GM18909 (cell line): ENCODE data around the gene HECA.
A peak's percentile ranks its signal among the peaks of the same experiment; 100 is the strongest.
"Not testable (repeated sequence)": the region's sequence is repeated elsewhere in the genome, so short reads cannot be mapped to it uniquely, and the experiment has no call there.

Experiments
- ATAC-seq: cut with Tn5 transposase; IDR thresholded peaks from one replicate; pipeline ENCODE4 v1.9.1; 2021; ENCODE audit warnings: mild to moderate bottlenecking; ENCODE audit not compliant: unreplicated experiment, poor library complexity

The HECA gene, protein sequence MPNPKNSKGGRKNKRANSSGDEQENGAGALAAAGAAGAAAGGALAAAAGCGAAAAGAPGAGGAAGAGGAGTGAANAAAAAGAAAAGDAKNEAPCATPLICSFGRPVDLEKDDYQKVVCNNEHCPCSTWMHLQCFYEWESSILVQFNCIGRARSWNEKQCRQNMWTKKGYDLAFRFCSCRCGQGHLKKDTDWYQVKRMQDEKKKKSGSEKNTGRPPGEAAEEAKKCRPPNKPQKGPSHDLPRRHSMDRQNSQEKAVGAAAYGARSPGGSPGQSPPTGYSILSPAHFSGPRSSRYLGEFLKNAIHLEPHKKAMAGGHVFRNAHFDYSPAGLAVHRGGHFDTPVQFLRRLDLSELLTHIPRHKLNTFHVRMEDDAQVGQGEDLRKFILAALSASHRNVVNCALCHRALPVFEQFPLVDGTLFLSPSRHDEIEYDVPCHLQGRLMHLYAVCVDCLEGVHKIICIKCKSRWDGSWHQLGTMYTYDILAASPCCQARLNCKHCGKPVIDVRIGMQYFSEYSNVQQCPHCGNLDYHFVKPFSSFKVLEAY

DNA sequence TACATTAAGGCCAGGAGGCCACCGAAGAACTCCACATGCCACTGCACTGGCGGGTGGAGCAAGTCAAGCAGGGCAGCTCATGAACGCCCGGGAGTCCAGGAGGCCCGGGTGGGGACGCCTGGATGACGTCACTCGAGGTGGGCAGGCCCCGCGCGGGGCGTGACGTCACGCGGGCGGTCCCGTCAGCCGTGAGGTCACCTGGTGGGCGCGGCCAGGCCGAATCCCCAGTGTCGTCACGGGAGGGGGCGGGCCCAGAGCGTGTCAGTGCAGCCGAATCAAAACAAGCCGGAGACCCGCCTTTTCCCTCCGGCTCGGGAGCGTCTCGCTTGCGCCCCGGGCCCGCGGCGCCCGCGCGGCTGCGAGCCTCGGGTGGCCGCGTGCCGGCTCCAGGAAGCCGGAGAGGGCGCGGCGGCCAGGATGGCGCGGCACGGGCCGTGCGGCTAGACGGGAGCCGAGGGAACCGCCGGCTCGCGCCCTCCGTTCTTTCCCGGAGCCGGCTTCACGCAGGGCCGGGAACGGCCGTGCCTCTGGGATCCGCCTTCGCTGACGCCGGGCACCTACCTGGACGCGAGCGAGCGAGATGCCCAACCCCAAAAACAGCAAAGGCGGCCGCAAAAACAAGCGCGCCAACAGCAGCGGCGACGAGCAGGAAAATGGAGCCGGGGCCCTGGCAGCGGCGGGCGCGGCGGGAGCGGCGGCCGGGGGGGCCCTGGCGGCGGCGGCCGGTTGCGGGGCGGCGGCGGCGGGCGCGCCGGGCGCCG is at the start of gene HECA:
Gene HECA (plus strand): TSS at position 264 of the 761 bp plus-strand sequence. CDS start 317 bp downstream, at position 581.
- peak; percentile 88 for ATAC-seq

DNA sequence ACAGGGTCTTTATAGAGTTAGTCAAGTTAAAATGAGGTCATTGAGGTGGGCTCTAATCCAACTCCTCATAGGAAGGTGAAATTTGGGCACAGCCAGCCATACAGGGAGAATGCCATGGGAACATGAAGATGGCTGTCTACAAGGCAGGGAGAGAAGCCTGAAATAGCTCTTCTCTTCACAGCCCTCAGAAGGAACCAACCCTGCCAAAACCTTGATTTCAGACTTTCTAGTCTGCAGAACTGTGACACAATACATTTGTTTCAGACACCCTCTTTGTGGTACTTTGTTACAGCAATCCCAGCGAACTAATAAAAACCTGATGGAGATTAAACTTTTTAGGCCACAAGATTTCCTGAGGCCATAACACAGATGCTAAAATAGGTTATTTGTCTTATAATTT is 43.1 kb upstream of the HECA start:
- ATAC-seq = no peak

DNA sequence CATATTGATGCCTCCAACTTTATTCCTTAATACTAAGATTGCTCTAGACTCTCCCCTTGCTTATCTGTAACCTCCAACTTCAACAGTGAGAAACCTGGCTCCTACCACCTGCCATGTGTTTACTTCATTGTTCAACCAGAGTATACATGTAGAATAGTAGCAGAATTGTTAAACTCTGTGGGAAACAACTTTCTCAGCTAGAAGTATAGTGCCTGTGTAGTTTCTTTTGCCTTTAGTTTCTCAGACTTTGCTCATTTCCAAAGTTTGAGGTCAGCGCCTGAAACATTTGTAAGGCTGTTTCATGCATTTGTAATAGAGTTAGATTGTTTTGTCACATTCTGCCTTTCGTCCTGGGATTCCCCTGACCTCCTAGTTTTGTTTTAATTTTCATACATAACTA is 34.9 kb upstream of the HECA start:
- ATAC-seq = peak; percentile 91

DNA sequence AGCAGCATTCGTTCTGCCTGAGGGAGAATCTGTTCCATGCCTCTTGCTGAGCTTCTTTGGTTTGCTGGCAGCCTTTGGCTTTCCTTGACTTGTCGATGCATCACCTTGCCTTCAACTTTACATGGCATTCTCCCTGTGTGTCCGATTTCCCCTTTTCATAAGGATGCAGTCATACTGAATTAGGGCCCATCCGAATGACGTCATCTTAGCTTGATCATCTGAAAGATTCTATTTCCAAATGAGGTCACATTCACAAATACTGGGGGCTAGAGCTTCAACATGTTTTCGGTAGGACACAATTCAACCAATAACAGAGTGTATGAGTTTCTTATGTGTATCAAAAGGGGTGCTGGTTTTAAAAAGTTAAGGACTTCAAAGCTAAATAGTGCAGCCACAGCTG is 27.8 kb upstream of the HECA start:
- ATAC-seq = no peak

DNA sequence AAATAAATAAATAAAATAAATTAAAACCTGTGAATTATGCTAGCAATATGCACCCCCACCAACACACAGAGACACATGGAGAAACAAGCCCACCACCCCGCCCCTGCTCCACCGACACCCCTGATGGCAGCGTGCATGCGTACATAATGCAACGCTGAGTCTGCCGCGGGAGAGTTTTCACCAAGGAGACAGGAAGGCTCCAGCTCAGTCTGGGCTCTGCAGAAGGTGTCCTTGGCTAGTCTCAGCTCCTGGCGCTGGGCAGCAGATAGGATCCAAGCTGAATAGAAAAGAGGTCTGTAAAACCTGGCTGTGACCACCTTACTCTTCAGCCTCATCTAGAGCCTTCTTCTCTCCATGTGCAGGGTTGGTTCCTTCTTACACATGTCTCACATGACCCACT is 26.5 kb upstream of the HECA start:
- ATAC-seq = no peak

DNA sequence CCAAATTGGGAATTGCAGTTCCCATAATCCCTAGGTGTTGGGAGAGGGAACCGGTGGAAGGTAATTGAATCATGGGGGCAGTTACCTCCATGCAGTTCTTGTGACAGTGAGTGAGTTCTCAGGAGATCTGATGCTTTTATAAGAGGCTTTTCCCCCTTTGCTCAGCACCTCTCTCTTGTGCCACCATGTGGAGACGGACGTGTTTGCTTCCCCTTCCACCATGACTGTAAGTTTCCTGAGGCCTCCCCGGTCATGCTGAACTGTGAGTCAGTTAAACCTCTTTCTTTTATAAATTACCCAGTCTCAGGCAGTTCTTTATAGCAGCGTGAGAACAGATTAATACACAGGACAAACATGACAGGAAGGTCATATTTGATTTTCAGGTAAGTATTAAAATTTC is 25.3 kb upstream of the HECA start:
- no peak for ATAC-seq

DNA sequence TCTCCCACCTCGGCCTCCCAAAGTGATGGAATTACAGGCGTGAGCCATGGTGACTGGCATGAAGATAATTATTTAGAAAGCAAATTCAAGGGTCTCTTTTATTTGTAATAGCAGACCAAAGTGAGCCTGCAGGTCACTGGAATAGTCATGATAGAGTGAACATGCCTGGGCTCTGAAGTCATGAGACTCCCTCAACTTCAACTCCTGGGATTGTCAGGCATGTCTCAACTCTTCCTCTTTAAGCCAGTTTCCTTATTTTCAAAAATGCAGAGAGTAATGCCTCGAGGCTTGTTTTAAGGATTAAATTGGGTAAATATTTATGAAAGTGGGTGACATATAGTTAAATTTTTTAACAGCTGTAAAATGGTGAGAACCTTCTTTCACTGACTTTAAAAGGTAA is 22.7 kb upstream of the HECA start:
- ATAC-seq = no peak

DNA sequence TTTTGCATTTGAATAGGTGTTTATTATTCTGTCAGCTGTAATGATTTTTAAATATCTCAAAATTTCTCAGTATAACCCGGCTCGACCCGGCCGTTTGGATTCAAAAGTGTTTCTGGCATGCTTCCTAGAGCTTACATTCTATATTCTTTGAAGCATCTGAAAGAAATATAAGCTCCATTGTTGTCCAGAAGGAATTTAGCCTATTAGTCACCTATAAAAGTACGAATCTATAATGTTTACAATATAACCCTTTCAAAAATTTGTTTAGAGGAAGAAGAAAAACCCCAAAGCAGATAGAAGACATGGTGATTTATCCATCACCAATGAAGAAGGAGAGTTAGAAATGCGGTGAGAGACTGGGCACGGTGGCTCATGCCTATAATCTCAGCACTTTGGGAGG is 22.3 kb upstream of the HECA start:
- ATAC-seq = no peak

DNA sequence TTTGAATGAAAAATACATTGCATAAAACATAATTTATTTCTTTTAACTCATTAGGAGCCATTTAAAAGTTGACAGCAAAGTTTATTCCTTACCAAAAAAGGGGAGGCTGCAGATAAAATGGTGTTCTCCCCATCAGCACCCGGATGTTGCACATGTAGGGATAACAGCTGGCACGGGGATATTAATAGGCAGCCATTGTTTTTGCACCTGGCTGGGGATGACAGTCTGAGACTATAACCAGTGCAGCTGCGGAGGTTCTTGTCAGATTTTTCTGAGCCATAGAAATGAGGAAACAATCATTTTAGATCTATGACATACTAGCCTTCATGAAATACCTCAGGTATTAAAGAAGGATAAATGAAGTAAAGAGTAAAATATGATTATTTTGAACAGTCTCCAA is 20.1 kb upstream of the HECA start:
- no peak for ATAC-seq

DNA sequence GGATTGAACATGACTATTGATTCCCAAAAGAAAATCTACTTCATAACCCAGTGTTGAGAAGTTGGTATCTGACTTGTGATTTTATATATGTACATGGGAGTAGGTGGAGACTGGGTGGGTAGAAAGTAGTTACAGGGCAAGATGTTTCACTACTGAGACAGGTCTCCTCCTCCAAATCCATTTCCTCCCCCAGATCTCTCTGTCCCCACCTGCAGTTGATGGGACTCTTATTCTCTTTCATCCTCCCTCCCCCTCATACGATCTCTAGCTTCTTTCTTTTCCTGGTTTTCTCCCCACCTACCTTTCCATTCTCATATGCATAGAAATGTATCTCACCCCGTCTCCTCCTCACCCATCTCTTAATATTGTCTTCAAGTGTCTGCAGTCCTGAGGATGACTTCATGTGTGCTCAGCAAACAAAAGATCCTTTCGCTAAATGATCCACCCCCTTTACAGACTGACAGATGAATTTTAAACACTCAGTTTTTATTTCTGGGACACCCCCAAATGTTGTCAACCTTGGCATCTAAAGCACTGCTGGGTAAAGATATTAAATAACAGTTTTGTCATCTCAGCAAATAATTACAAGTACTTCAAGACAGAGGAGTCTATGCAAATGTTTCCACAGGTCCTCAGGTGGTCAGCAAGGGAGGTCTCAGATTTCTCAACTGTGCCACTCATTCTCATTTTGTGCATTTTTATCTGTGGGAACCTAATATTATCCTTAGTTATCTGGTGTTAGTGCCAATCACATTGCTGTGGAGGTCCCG is 18.7 kb upstream of the HECA start:
- ATAC-seq = no peak

DNA sequence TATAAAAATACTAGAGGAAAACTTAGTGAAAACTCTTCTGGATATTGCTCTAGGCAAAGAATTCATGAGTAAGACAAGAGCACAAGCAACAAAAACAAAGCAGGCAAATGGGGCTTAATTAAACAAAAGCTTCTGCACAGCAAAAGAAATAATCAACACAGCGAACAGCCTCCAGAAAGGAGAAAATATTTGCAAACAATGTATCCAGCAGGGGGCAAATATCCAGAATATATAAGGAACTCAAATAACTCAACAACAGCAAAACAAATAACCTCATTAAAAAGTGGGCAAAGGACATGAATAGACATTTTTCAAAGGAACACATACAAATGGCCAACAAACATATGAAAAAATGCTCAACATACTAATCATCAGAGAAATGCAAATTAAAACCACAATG is 17.1 kb upstream of the HECA start:
- no peak for ATAC-seq

DNA sequence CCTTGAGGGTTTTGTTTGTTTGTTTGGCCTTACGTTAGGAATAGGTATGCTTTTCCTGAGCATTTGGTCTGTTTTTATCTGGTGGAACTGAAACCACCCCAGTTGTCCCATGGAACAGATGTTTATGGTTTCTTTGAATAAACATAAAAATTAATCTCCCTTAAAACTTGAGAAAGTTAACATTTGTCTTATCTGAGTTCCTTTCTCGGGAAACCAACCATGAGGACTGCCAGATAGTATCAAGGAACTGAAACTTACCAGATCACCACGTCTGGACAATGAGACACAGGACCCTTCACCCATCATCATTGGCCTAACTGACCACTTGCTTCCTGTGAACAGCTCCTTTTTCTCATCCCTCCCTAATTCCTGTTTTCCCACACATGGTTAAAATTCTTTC is 15.3 kb upstream of the HECA start:
- no peak for ATAC-seq

DNA sequence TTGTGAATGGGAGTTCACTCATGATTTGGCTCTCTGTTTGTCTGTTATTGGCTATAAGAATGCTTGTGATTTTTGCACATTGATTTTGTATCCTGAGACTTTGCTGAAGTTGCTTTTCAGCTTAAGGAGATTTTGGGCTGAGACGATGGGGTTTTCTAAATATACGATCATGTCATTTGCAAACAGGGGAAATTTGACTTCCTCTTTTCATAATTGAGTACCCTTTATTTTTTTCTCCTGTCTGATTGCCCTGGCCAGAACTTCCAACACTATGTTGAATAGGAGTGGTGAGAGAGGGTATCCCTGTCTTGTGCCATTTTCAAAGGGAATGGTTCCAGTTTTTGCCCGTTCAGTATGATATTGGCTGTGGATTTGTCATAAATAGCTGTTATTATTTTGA is 12.1 kb upstream of the HECA start:
- ATAC-seq = not testable (repeated sequence)

DNA sequence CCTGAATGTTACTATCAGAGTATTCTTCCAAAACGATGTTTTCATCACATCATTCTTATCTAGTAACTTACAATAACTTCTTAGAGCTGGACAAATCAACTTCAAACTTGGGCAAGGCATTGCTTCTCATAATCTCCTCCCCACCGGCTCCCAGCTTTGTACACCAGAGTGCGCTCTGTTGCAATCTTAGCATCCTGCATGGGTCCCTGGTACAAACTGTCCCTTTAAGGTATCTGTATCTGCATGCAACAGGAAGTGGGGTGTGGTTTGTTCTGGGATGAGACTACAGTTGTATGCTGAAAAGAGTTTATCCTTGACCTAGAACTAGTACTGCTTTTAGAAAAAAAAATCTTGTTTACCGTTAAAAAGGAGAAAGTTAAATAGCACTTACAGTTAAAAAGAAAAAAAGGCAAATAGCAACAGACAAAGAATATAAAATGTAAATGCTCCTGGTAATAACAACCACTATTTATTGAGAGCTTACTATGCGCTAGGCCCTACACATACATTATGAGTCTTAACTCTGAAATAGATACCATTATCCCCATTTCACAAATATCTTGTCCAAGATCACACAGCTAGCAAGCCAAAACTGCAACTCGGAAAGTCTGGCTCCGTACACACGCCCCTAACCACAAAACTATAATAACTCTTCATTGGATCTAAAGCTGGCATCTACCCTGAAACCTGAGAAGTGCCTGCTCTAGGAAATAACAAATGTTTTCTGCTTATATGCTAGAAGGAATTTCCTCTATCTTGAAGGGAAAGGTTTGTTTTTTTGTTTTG is 9.8 kb upstream of the HECA start:
- peak; percentile 100 for ATAC-seq

DNA sequence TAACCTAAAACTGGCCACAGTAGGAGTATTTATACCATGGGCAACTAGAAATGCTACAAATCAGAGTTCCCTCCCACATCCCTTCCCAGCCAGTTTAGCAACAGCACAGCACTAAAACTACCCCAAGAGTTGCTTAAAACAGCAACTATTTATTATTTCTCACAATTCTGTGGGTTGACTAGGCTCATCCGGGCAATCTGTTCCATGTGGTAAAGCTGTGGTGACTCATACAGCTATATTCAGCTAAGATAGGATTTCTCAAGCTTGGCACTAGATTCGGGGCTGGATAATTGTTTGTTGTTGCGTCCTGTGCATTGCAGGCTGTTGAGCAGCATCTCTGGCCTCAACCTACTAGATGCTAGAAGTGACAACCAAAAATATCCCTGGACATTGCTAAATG is 8.6 kb upstream of the HECA start:
- ATAC-seq = no peak

DNA sequence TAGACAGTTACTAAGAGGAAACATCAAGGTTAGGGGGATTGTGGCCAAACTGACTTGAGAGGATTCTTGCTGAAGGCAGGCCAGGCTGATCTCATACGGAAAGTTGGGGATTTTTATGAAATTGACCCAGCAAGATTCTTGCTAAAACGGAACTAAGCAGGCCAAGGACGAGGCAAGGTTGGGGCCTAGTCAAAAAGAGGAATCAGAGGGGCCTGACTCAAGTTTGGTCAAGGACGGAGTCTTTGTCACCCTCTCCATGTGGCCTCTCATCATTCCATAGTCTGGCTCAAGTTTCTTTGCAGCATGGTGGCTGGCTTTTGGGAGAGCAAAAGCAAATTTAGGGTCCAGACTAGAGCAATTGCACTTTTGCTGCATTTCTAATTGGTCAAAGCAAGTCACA is 7.9 kb upstream of the HECA start:
- no peak for ATAC-seq

DNA sequence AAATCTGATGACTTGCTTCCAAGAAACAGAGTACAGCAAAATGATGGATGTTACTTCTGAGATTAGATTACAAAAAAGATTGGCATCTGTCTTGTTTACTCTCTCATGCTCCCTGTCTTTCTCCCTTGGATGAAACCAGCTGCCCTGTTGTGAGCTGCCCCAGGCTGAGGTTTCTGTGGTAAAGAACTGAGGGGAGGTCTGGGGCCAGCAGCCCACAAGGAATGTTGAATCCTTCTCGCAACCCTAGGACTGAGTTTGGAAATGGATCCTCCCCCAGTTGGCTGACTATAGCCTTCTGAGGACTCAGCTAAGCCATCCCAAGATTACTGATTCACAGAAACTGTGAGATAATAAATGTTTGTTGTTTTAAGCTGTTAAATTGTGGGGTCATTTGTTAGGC is 5.6 kb upstream of the HECA start:
- ATAC-seq = no peak

DNA sequence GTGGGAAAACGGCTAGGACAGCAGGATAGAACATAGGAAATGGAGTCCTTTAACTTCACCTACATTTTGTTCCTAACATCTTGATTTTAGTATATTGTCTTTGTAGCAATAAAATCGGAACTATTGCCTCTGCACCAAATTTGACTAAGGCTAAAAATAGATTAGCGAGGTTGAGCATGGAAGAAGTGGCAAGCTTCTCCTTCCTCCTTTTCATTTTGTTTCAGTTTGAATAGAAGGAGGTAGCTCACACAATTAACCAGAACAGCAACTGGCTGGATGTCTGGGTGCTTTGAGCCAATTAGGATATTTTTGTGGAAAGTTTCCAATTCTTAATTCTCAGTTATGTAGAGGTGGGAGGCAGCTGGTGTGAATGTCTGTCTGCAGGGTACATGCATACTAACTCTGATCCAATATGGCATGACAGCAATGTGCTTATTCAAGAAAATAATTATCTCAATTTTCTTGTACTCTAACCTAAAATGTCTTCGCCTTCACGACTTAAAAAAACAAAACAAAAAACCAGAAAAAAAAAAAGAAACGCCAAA is 3.1 kb upstream of the HECA start:
- ATAC-seq = no peak

DNA sequence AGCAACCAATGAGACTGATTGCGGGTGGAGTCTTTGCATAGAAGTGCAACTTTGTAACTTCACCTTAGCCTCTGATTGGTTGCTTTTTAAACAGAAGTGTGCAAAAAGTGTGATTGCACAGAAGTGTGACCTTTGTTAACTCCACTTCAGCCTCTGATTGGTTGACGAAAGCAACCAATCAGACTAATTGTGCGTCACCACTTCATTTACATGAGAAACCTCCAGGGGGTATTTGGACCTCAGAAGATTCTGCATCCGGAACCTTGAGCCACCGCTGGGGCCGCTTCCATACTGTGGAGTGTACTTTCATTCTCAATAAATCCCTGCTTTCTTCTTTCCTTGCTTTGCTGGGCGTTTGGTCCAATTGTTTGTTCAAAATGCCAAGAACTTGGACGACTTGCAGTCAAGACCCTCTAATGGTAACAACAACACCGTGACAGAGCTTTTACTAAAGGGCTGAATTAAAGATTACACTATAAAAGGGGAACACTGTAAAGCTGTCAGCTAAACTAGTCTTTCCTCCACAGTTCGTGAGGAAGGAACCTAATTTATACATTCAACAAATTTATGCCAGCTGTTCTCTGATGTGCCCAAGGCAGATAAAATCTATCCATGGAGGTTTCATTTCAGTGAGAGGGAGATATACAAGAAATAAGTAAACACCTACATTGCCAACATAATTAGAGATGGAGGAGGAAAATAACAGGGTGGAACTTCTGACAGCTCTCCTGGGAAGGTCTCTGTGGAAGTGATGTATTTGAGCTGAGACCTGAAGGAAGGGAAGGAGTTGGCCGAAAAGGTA is 1.4 kb upstream of the HECA start:
- ATAC-seq = no peak
